Caco-2 (cell line): ENCODE measurements around the gene COL15A1. TPM values are rescaled to one million over a fixed set of nuclear protein-coding genes. Genes with fewer than 3 reads are reported as not detected.

Experiments
- BruUV-seq: library from RNA; stranded (reverse); fragments of 400-500 nt; replicated peaks from 2 replicates; lab custom pipeline; 2021; lab: Mats Ljungman, UMichigan
- CTCF ChIA-PET: fragments of 300-600 bp; sonication (Branson Sonifier 250); formaldehyde crosslinking; loops from one replicate; lab custom pipeline; 2022; ENCODE audit warnings: antibody characterized with exemption; lab: Charles Lee
- POLR2A ChIA-PET: fragments of 300-600 bp; sonication (Branson Sonifier 250); formaldehyde crosslinking; loops from one replicate; lab custom pipeline; 2022; ENCODE audit warnings: antibody characterized with exemption; lab: Charles Lee
- DNase-seq, 2 experiments: peaks; one replicate each; pipeline versions ENCODE4 v3.0.0 to v3.0.0-alpha.2; 2020 to 2022
- H3K27me3 ChIP-seq: replicated peaks from 2 replicates; pipeline ENCODE4 v1.6.0; 2011; ENCODE audit warnings: low read length; ENCODE audit not compliant: control insufficient read depth, insufficient read depth
- H3K36me3 ChIP-seq: 2 replicates; pipeline ENCODE4 v1.5.1; 2011; ENCODE audit warnings: low read length; ENCODE audit not compliant: control insufficient read depth, insufficient read depth
- H3K4me1 ChIP-seq: fragments of 250-450 bp; sonication (Bioruptor Pico); 2 replicates; pipeline ENCODE4 v1.5.1; 2020; ENCODE audit warnings: mild to moderate bottlenecking
- H3K4me3 ChIP-seq: 2 replicates; pipeline ENCODE4 v1.5.1; 2011; ENCODE audit warnings: low read depth, mild to moderate bottlenecking, control low read depth, low read length
- H3K9me3 ChIP-seq: fragments of 250-450 bp; sonication (Bioruptor Pico); 2 replicates; pipeline ENCODE4 v1.5.1; 2020; ENCODE audit warnings: mild to moderate bottlenecking, moderate library complexity
- H3K27ac Mint-ChIP-seq: one replicate; pipeline ENCODE4 v1.8.0; 2022; ENCODE audit warnings: mixed read lengths; ENCODE audit not compliant: unreplicated experiment
- H3K27me3 Mint-ChIP-seq: one replicate; pipeline ENCODE4 v1.8.0; 2022; ENCODE audit warnings: mixed read lengths; ENCODE audit not compliant: insufficient read depth, unreplicated experiment
- H3K36me3 Mint-ChIP-seq: one replicate; pipeline ENCODE4 v1.8.0; 2022; ENCODE audit warnings: mild to moderate bottlenecking, mixed read lengths; ENCODE audit not compliant: insufficient read depth, unreplicated experiment
- H3K4me1 Mint-ChIP-seq: one replicate; pipeline ENCODE4 v1.8.0; 2022; ENCODE audit warnings: low read depth, mixed read lengths; ENCODE audit not compliant: unreplicated experiment
- H3K4me3 Mint-ChIP-seq: one replicate; pipeline ENCODE4 v1.8.0; 2022; ENCODE audit warnings: mild to moderate bottlenecking, moderate library complexity, mixed read lengths; ENCODE audit not compliant: unreplicated experiment
- H3K9me3 Mint-ChIP-seq: one replicate; pipeline ENCODE4 v1.8.0; 2022; ENCODE audit warnings: mixed read lengths; ENCODE audit not compliant: unreplicated experiment
- intact Hi-C: fragments of 100-400 bp; cut with micrococcal nuclease; formaldehyde crosslinking; loops from one replicate; pipeline ENCODE4 v1.10.0; 2022; ENCODE audit not compliant: unreplicated experiment
- total RNA-seq: library from RNA; stranded (reverse); gene quantifications from 2 replicates; pipeline ENCODE4 v1.2.3, GENCODE V29; 2022
- TF ChIP-seq, protein P1 (sequence below), 2 experiments: fragments of 200-600 bp in 1 of 2; IDR thresholded peaks; 1 replicate in 1 of 2; 2 replicates in 1 of 2; pipeline versions ENCODE4 v1.5.1 to v1.8.0; 2011 to 2022; ENCODE audit warnings: antibody characterized with exemption in 1 of 2, control low read depth in 1 of 2, inconsistent platforms in 1 of 2, low read depth in 1 of 2, low read length in 1 of 2, mild to moderate bottlenecking in 1 of 2, moderate library complexity in 1 of 2; ENCODE audit not compliant: insufficient read depth in 1 of 2, severe bottlenecking in 1 of 2, unreplicated experiment in 1 of 2

Gene COL15A1
- total RNA-seq, 1 experiment from 2014 or later: not detected

DNA sequence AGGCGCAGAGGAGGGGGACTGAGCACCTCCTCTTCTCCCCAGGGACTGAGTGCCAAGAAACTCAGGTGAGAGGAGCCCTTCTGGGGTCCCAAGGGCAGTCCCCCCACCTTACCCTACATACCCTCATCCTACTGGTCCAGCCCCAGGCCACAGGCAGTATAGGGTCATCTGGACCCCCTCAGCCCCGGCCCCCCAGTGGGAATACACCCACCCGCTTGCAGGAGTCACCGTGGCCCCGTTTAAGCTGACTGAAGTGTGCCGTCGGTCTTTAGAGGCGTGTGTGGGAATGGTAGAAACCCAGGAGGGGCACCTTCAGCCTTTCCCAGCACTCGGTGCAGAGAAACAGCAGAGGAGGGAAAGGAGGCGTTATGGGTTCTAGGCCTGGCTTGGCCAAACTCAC, 30.8 kb downstream of the COL15A1 start:
- peaks cover 13% of the 10 kb centered on the region for H3K27me3 Mint-ChIP-seq
- H3K36me3 ChIP-seq: no peaks in the 10 kb centered on the region
- TF ChIP-seq, protein P1, sequence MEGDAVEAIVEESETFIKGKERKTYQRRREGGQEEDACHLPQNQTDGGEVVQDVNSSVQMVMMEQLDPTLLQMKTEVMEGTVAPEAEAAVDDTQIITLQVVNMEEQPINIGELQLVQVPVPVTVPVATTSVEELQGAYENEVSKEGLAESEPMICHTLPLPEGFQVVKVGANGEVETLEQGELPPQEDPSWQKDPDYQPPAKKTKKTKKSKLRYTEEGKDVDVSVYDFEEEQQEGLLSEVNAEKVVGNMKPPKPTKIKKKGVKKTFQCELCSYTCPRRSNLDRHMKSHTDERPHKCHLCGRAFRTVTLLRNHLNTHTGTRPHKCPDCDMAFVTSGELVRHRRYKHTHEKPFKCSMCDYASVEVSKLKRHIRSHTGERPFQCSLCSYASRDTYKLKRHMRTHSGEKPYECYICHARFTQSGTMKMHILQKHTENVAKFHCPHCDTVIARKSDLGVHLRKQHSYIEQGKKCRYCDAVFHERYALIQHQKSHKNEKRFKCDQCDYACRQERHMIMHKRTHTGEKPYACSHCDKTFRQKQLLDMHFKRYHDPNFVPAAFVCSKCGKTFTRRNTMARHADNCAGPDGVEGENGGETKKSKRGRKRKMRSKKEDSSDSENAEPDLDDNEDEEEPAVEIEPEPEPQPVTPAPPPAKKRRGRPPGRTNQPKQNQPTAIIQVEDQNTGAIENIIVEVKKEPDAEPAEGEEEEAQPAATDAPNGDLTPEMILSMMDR (IDR thresholded peaks at IDR 0.05; ENCODE audit: insufficient read depth in 1 of 2, low read depth in 1 of 2, low read length in 1 of 2, severe bottlenecking in 1 of 2, unreplicated experiment in 1 of 2): no peak
- no TSS peak for BruUV-seq
- H3K4me1 ChIP-seq: no peaks in the 10 kb centered on the region
- intact Hi-C loops: no loop called here
- no peak overlapping the region for H3K4me3 ChIP-seq
- peaks cover 2% of the 10 kb centered on the region; the same call in 1 of the 2 replicates for H3K27me3 ChIP-seq
- H3K27ac Mint-ChIP-seq: no peak overlapping the region
- H3K9me3 Mint-ChIP-seq: no peaks in the 10 kb centered on the region
- H3K9me3 ChIP-seq: no peaks in the 10 kb centered on the region
- no peak overlapping the region for H3K4me3 Mint-ChIP-seq
- no peaks in the 10 kb centered on the region for H3K4me1 Mint-ChIP-seq
- POLR2A ChIA-PET: no interaction called here
- H3K36me3 Mint-ChIP-seq: no peaks in the 10 kb centered on the region
- CTCF ChIA-PET: interaction anchor here (0.6 to 2.0 kb wide), 2 partner anchors 166 to 1062 kb away, joined by 4 to 6 read pairs; no protein-coding TSS in a partner anchor
- no peak for DNase-seq

DNA sequence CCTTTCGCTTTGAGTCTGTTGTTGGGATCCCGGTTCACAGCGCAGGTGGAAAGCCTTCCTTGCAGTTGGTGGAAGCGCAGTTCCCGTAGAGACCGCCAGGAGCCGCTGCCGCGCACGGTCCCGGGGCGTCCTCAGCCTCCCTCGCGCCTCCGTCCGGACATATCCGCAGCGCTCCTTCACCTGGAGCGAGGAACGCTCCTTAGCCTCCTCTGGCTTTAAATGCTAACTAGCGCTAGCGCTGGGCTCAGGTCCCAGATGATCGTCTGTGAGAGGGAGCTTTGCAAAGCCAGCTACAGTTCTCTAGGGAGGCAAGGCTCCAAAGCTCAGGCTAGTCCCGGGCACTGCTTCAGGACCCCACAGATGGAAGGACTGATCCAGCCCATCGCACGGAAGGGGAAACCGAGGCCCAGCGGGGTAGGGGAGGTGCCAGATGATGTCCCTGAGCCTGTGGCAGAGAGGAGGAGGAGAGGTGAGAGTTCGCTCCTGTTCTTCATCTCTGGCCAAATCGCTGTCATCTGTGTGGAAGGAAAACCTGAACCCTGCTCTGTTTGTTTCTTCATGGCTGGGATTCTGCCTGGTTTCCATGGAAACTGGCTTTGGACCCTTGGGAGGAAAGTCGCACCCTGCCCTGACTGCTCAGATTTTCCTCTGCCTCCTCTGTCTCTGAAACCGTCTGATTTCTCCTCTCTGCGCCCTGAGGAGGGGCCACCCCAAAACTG, 31.4 kb downstream of the COL15A1 start:
- H3K4me3 Mint-ChIP-seq: no peak overlapping the region
- Histone ChIP-seq H3K9me3 (no peaks in the 10 kb centered on the region), H3K4me3 (no peak overlapping the region), H3K4me1 (no peaks in the 10 kb centered on the region), H3K27me3 (peaks cover 2% of the 10 kb centered on the region; the same call in 1 of the 2 replicates), H3K36me3 (no peaks in the 10 kb centered on the region)
- BruUV-seq: no TSS peak
- peaks cover 17% of the 10 kb centered on the region for H3K27me3 Mint-ChIP-seq
- H3K27ac Mint-ChIP-seq: no peak overlapping the region
- TF ChIP-seq, protein P1 (IDR thresholded peaks at IDR 0.05; ENCODE audit: insufficient read depth in 1 of 2, low read depth in 1 of 2, low read length in 1 of 2, severe bottlenecking in 1 of 2, unreplicated experiment in 1 of 2): peak; percentile 97 to 98
- no peaks in the 10 kb centered on the region for H3K9me3 Mint-ChIP-seq
- peak; percentile 80 to 89 for DNase-seq
- no peaks in the 10 kb centered on the region for H3K4me1 Mint-ChIP-seq
- intact Hi-C loops: loop anchor here (1.0 kb wide), 3 partner anchors 24 to 165 kb away; no protein-coding TSS in a partner anchor
- CTCF ChIA-PET: interaction anchor here (0.6 to 2.0 kb wide), 3 partner anchors 19 to 1061 kb away, joined by 3 to 6 read pairs (median 4); no protein-coding TSS in a partner anchor
- POLR2A ChIA-PET: no interaction called here
- no peaks in the 10 kb centered on the region for H3K36me3 Mint-ChIP-seq

DNA sequence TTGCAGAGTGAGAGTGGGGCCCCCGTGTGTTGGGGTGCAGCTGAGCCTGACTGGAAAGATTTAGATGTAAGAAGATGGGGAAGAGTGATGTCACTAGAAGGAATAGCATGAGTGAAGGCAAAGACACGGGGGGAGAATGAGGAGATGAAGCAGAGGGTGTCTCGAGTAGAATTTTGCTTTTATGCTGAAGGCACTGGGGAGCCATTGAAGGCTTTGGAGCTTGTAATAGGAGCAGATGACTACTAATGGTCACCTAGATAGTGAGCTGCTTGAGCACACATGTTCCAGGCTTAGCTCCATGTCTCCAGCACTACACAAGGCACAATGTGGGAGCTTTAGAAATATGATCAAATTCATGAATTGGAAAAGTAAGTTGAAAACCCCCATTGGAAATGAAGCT, 32.1 kb downstream of the COL15A1 start:
- DNase-seq: no peak
- Mint-ChIP-seq H3K4me1 (no peaks in the 10 kb centered on the region), H3K4me3 (no peak overlapping the region), H3K27ac (no peak overlapping the region), H3K36me3 (no peaks in the 10 kb centered on the region), H3K27me3 (peaks cover 15% of the 10 kb centered on the region), H3K9me3 (no peaks in the 10 kb centered on the region)
- Histone ChIP-seq H3K4me3 (no peak overlapping the region), H3K4me1 (no peaks in the 10 kb centered on the region), H3K36me3 (no peaks in the 10 kb centered on the region), H3K9me3 (no peaks in the 10 kb centered on the region), H3K27me3 (peaks cover 2% of the 10 kb centered on the region; the same call in 1 of the 2 replicates)
- POLR2A ChIA-PET: no interaction called here
- CTCF ChIA-PET: interaction anchor here (1.0 to 2.0 kb wide), 2 partner anchors 18 to 165 kb away, joined by 3 to 6 read pairs; no protein-coding TSS in a partner anchor
- intact Hi-C loops: loop anchor here (1.0 kb wide), 3 partner anchors 23 to 164 kb away; no protein-coding TSS in a partner anchor
- TF ChIP-seq, protein P1 (IDR thresholded peaks at IDR 0.05; ENCODE audit: insufficient read depth in 1 of 2, low read depth in 1 of 2, low read length in 1 of 2, severe bottlenecking in 1 of 2, unreplicated experiment in 1 of 2): no peak
- no TSS peak for BruUV-seq
